Caco-2 (cell line): ENCODE results near the gene ZNF280C. TPM values are rescaled to one million over a fixed set of nuclear protein-coding genes. Genes with fewer than 3 reads are reported as not detected.

Source experiments
- BruUV-seq: library from RNA; stranded (reverse); fragments of 400-500 nt; replicated peaks from 2 replicates; lab custom pipeline; 2021; lab: Mats Ljungman, UMichigan
- CTCF ChIA-PET: fragments of 300-600 bp; sonication (Branson Sonifier 250); formaldehyde crosslinking; loops from one replicate; lab custom pipeline; 2022; ENCODE audit warnings: antibody characterized with exemption; lab: Charles Lee
- POLR2A ChIA-PET: fragments of 300-600 bp; sonication (Branson Sonifier 250); formaldehyde crosslinking; loops from one replicate; lab custom pipeline; 2022; ENCODE audit warnings: antibody characterized with exemption; lab: Charles Lee
- DNase-seq, 2 experiments: peaks; one replicate each; pipeline versions ENCODE4 v3.0.0 to v3.0.0-alpha.2; 2020 to 2022
- H3K27me3 ChIP-seq: replicated peaks from 2 replicates; pipeline ENCODE4 v1.6.0; 2011; ENCODE audit warnings: low read length; ENCODE audit not compliant: control insufficient read depth, insufficient read depth
- H3K36me3 ChIP-seq: 2 replicates; pipeline ENCODE4 v1.5.1; 2011; ENCODE audit warnings: low read length; ENCODE audit not compliant: control insufficient read depth, insufficient read depth
- H3K4me1 ChIP-seq: fragments of 250-450 bp; sonication (Bioruptor Pico); 2 replicates; pipeline ENCODE4 v1.5.1; 2020; ENCODE audit warnings: mild to moderate bottlenecking
- H3K4me3 ChIP-seq: 2 replicates; pipeline ENCODE4 v1.5.1; 2011; ENCODE audit warnings: low read depth, mild to moderate bottlenecking, control low read depth, low read length
- H3K9me3 ChIP-seq: fragments of 250-450 bp; sonication (Bioruptor Pico); 2 replicates; pipeline ENCODE4 v1.5.1; 2020; ENCODE audit warnings: mild to moderate bottlenecking, moderate library complexity
- H3K27ac Mint-ChIP-seq: one replicate; pipeline ENCODE4 v1.8.0; 2022; ENCODE audit warnings: mixed read lengths; ENCODE audit not compliant: unreplicated experiment
- H3K27me3 Mint-ChIP-seq: one replicate; pipeline ENCODE4 v1.8.0; 2022; ENCODE audit warnings: mixed read lengths; ENCODE audit not compliant: insufficient read depth, unreplicated experiment
- H3K36me3 Mint-ChIP-seq: one replicate; pipeline ENCODE4 v1.8.0; 2022; ENCODE audit warnings: mild to moderate bottlenecking, mixed read lengths; ENCODE audit not compliant: insufficient read depth, unreplicated experiment
- H3K4me1 Mint-ChIP-seq: one replicate; pipeline ENCODE4 v1.8.0; 2022; ENCODE audit warnings: low read depth, mixed read lengths; ENCODE audit not compliant: unreplicated experiment
- H3K4me3 Mint-ChIP-seq: one replicate; pipeline ENCODE4 v1.8.0; 2022; ENCODE audit warnings: mild to moderate bottlenecking, moderate library complexity, mixed read lengths; ENCODE audit not compliant: unreplicated experiment
- H3K9me3 Mint-ChIP-seq: one replicate; pipeline ENCODE4 v1.8.0; 2022; ENCODE audit warnings: mixed read lengths; ENCODE audit not compliant: unreplicated experiment
- intact Hi-C: fragments of 100-400 bp; cut with micrococcal nuclease; formaldehyde crosslinking; loops from one replicate; pipeline ENCODE4 v1.10.0; 2022; ENCODE audit not compliant: unreplicated experiment
- total RNA-seq: library from RNA; stranded (reverse); gene quantifications from 2 replicates; pipeline ENCODE4 v1.2.3, GENCODE V29; 2022
- TF ChIP-seq, protein P1 (sequence below), 2 experiments: fragments of 200-600 bp in 1 of 2; IDR thresholded peaks; 1 replicate in 1 of 2; 2 replicates in 1 of 2; pipeline versions ENCODE4 v1.5.1 to v1.8.0; 2011 to 2022; ENCODE audit warnings: antibody characterized with exemption in 1 of 2, control low read depth in 1 of 2, inconsistent platforms in 1 of 2, low read depth in 1 of 2, low read length in 1 of 2, mild to moderate bottlenecking in 1 of 2, moderate library complexity in 1 of 2; ENCODE audit not compliant: insufficient read depth in 1 of 2, severe bottlenecking in 1 of 2, unreplicated experiment in 1 of 2

Gene ZNF280C
- total RNA-seq, 1 experiment from 2014 or later, result 6.4 TPM

DNA sequence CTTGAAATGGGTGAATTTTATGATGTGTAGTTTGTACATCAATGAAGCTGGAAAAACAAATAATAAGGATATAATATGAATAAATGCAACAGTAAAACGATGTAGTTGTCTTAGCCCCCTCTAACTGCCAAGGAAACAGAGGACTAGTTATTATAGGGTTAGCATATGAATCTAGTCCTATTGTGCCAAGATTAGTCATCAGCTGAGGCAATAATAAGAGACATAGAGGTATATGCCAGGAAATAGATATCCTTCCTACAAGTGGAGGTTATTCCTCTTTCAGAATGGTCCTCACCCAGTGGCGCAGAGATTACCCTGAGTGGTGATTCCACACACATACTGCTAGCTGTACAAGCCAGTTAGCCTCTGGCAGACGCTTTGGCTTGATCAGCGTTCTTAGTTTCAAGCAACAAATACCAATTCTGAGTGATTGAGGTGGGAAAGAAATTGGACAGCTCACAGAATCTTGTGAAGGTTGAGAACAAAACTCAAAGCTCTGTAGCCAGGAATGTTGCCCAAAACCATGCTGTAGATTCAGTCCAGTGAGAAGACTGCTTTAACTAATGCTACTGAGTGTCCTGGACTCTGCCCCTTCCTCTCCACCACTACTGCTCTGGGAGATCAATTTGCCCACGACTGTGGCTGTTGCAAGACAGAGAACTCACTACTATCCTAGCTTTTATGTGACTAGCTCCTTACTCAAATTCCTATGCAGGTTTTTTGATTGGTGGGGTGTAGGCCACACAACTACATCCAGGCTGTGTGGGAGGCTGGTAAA lies 27.0 kb upstream of the ZNF280C start:
- H3K27me3 Mint-ChIP-seq, result no peaks in the 10 kb centered on the region
- no peak overlapping the region for H3K4me3 ChIP-seq
- H3K4me3 Mint-ChIP-seq, result no peak overlapping the region
- no peaks in the 10 kb centered on the region for H3K9me3 ChIP-seq
- no peaks in the 10 kb centered on the region for H3K36me3 ChIP-seq
- POLR2A ChIA-PET, result no interaction called here
- H3K9me3 Mint-ChIP-seq, result peaks cover 1% of the 10 kb centered on the region
- BruUV-seq, result no TSS peak
- no peaks in the 10 kb centered on the region for H3K36me3 Mint-ChIP-seq
- no peak for DNase-seq
- TF ChIP-seq, protein P1, sequence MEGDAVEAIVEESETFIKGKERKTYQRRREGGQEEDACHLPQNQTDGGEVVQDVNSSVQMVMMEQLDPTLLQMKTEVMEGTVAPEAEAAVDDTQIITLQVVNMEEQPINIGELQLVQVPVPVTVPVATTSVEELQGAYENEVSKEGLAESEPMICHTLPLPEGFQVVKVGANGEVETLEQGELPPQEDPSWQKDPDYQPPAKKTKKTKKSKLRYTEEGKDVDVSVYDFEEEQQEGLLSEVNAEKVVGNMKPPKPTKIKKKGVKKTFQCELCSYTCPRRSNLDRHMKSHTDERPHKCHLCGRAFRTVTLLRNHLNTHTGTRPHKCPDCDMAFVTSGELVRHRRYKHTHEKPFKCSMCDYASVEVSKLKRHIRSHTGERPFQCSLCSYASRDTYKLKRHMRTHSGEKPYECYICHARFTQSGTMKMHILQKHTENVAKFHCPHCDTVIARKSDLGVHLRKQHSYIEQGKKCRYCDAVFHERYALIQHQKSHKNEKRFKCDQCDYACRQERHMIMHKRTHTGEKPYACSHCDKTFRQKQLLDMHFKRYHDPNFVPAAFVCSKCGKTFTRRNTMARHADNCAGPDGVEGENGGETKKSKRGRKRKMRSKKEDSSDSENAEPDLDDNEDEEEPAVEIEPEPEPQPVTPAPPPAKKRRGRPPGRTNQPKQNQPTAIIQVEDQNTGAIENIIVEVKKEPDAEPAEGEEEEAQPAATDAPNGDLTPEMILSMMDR (IDR thresholded peaks at IDR 0.05; ENCODE audit: insufficient read depth in 1 of 2, low read depth in 1 of 2, low read length in 1 of 2, severe bottlenecking in 1 of 2, unreplicated experiment in 1 of 2), result no peak
- H3K4me1 ChIP-seq, result no peaks in the 10 kb centered on the region
- CTCF ChIA-PET, result no interaction called here
- no peaks in the 10 kb centered on the region for H3K27me3 ChIP-seq
- intact Hi-C loops, result no loop called here
- H3K27ac Mint-ChIP-seq, result no peak overlapping the region
- H3K4me1 Mint-ChIP-seq, result no peaks in the 10 kb centered on the region

GRCh38 chrX:130287071-130287770 lies 18.5 kb upstream of the ZNF280C start:
- Histone ChIP-seq H3K36me3 (no peaks in the 10 kb centered on the region), H3K4me1 (no peaks in the 10 kb centered on the region), H3K4me3 (no peak overlapping the region), H3K27me3 (no peaks in the 10 kb centered on the region), H3K9me3 (no peaks in the 10 kb centered on the region)
- Mint-ChIP-seq H3K27me3 (peaks cover 4% of the 10 kb centered on the region), H3K4me1 (no peaks in the 10 kb centered on the region), H3K9me3 (peaks cover 14% of the 10 kb centered on the region), H3K27ac (no peak overlapping the region), H3K36me3 (no peaks in the 10 kb centered on the region), H3K4me3 (no peak overlapping the region)
- CTCF ChIA-PET, result no interaction called here
- intact Hi-C loops, result no loop called here
- peak in 1 of 2 experiments; percentile 5 for DNase-seq
- POLR2A ChIA-PET, result no interaction called here
- no TSS peak for BruUV-seq
- TF ChIP-seq, protein P1 (IDR thresholded peaks at IDR 0.05; ENCODE audit: insufficient read depth in 1 of 2, low read depth in 1 of 2, low read length in 1 of 2, severe bottlenecking in 1 of 2, unreplicated experiment in 1 of 2), result no peak

DNA sequence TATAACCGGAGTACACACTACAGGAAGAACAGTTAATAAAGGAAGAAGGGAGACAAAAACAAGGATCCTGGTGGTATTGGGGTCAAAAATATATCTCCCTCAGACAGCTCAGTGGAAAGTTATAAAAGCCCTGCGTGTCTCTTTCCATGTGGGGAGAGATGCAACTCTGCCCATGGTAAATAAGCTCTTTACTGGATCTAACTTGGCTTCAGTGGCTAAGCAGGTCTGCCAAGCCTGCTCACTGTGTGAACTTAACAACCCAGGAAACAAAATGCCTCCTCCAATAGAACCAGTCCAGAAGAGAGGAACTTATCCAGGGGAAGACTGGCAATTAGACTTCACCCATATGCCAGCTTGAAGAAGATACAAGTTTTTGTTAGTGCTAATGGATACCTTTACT lies 17.0 kb upstream of the ZNF280C start:
- no peaks in the 10 kb centered on the region for H3K4me1 Mint-ChIP-seq
- ChIA-PET CTCF (no interaction called here), POLR2A (no interaction called here)
- no peak overlapping the region for H3K4me3 ChIP-seq
- H3K4me1 ChIP-seq, result no peaks in the 10 kb centered on the region
- H3K4me3 Mint-ChIP-seq, result no peak overlapping the region
- H3K27ac Mint-ChIP-seq, result no peak overlapping the region
- intact Hi-C loops, result no loop called here
- no peaks in the 10 kb centered on the region for H3K9me3 ChIP-seq
- TF ChIP-seq, protein P1 (IDR thresholded peaks at IDR 0.05; ENCODE audit: insufficient read depth in 1 of 2, low read depth in 1 of 2, low read length in 1 of 2, severe bottlenecking in 1 of 2, unreplicated experiment in 1 of 2), result no peak
- no peak for DNase-seq
- H3K27me3 ChIP-seq, result no peaks in the 10 kb centered on the region
- H3K27me3 Mint-ChIP-seq, result peaks cover 4% of the 10 kb centered on the region
- no TSS peak for BruUV-seq
- peaks cover 12% of the 10 kb centered on the region for H3K9me3 Mint-ChIP-seq
- H3K36me3 Mint-ChIP-seq, result no peaks in the 10 kb centered on the region
- H3K36me3 ChIP-seq, result no peaks in the 10 kb centered on the region
